Measurements from ENCODE around the gene SYNDIG1. TPM values are rescaled to one million over a fixed set of nuclear protein-coding genes. Genes with fewer than 3 reads are reported as not detected.

The SYNDIG1 gene
- polyA plus RNA-seq, 1 experiment, result not detected

DNA sequence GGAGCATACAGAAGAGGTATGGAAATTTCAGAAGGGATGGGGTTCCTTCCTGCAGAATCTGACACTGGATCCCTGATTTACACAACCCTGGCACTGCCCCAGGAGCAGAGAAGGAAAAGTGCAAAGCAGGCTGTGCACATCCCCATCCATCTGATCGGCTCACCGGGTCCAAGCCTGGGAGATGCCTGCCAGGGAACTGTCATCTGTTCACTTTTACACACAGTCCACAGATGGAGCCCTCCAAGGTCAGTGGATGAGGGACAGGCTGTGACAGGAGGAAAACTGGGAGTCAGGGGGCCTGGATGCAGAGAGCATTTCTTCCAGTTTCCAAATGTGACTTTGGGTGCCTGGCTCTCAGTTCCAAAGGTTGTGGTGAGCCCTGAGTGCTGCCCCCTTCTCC lies 11.0 kb upstream of the SYNDIG1 start:
- no peak for DNase-seq (ENCODE audit: low read depth, low spot score)

DNA sequence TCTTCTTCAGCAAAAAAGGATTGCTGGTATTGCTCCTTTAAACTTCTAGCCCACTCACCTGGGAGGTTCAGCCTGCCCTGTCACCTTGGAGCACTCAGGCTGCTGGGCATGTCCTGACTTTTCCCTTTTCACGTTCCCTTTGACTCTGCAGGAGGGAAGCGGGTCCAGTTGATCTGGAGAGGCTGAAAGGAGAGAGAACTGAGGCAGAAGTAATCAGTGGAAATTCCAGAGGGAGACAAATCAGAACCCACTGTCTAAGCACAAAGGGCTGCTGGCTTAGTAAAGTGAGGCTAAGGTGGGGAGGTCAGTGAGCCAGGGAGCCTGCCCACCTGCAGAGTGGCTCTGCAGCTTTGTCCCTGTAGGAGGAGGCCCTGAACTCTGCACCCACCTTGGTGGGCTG lies 9.7 kb upstream of the SYNDIG1 start:
- Histone ChIP-seq H3K27me3 (ENCODE audit: control insufficient read depth, insufficient read depth, low read length) (peaks cover 3% of the 10 kb centered on the region), H3K9me3 (ENCODE audit: control insufficient read depth, insufficient read depth, low read length) (no peaks in the 10 kb centered on the region), H3K27ac (ENCODE audit: low read depth, low read length) (no peak overlapping the region), H3K4me3 (ENCODE audit: low read depth, low read length) (no peak overlapping the region)
- no peak for DNase-seq (ENCODE audit: low read depth, low spot score)
- POLR2A ChIA-PET, result no interaction called here
- CTCF ChIA-PET, result no interaction called here
- TF ChIP-seq, protein P1, sequence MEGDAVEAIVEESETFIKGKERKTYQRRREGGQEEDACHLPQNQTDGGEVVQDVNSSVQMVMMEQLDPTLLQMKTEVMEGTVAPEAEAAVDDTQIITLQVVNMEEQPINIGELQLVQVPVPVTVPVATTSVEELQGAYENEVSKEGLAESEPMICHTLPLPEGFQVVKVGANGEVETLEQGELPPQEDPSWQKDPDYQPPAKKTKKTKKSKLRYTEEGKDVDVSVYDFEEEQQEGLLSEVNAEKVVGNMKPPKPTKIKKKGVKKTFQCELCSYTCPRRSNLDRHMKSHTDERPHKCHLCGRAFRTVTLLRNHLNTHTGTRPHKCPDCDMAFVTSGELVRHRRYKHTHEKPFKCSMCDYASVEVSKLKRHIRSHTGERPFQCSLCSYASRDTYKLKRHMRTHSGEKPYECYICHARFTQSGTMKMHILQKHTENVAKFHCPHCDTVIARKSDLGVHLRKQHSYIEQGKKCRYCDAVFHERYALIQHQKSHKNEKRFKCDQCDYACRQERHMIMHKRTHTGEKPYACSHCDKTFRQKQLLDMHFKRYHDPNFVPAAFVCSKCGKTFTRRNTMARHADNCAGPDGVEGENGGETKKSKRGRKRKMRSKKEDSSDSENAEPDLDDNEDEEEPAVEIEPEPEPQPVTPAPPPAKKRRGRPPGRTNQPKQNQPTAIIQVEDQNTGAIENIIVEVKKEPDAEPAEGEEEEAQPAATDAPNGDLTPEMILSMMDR (IDR thresholded peaks at IDR 0.05; ENCODE audit: low read depth, low read length), result no peak

More for the DNA sequence above, 11.0 kb upstream of the SYNDIG1 start:
- H3K9me3 ChIP-seq (ENCODE audit: control insufficient read depth, insufficient read depth, low read length), result no peaks in the 10 kb centered on the region
- no peak overlapping the region for H3K27ac ChIP-seq (ENCODE audit: low read depth, low read length)
- H3K4me3 ChIP-seq (ENCODE audit: low read depth, low read length), result no peak overlapping the region
- ChIA-PET CTCF (no interaction called here), POLR2A (no interaction called here)
- peaks cover 3% of the 10 kb centered on the region for H3K27me3 ChIP-seq (ENCODE audit: control insufficient read depth, insufficient read depth, low read length)
- TF ChIP-seq, protein P1 (IDR thresholded peaks at IDR 0.05; ENCODE audit: low read depth, low read length), result no peak

DNA sequence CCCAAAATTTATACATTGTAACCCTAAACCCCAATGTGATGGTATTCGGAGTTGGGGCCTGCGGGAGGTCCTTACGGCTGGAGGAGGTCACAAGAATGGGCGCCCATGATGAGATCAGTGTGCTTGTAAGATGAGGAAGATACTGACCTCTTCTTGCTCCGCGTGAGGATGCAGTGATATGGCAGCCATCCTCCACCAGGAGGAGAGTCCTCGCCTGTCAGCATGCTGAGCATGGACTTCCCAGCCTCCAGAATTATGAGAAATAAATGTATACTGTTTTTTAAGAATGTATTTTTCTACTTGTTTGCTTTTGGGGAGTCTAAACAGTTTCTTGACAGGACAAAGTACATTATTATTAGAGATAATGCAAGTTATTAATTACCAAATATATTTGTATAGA lies 8.7 kb upstream of the SYNDIG1 start:
- no peaks in the 10 kb centered on the region for H3K9me3 ChIP-seq (ENCODE audit: control insufficient read depth, insufficient read depth, low read length)
- ChIA-PET CTCF (no interaction called here), POLR2A (no interaction called here)
- TF ChIP-seq, protein P1 (IDR thresholded peaks at IDR 0.05; ENCODE audit: low read depth, low read length), result no peak
- no peak overlapping the region for H3K27ac ChIP-seq (ENCODE audit: low read depth, low read length)
- peaks cover 2% of the 10 kb centered on the region for H3K27me3 ChIP-seq (ENCODE audit: control insufficient read depth, insufficient read depth, low read length)
- no peak overlapping the region for H3K4me3 ChIP-seq (ENCODE audit: low read depth, low read length)
- no peak for DNase-seq (ENCODE audit: low read depth, low spot score)

DNA sequence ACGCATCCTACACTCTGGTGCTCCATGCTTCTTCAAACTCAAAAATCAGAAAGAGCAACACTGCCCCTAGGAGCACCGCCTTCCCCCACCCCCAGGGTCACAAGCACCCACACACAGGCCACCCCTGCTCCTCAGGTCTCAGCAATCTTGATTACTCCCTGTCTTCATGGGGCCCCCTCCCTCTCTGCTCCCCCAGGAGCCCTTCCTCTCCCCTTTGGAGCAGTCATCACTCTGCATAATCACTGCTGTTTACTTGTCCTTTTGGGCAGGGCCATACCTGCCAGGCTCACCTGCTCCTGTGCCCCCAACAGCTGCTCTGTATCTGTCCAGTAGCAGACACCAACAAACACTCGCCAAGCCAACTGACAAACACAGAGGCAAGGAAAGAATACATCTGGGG lies 7.6 kb upstream of the SYNDIG1 start:
- CTCF ChIA-PET, result no interaction called here
- Histone ChIP-seq H3K27ac (ENCODE audit: low read depth, low read length) (no peak overlapping the region), H3K9me3 (ENCODE audit: control insufficient read depth, insufficient read depth, low read length) (no peaks in the 10 kb centered on the region), H3K4me3 (ENCODE audit: low read depth, low read length) (no peak overlapping the region), H3K27me3 (ENCODE audit: control insufficient read depth, insufficient read depth, low read length) (peaks cover 9% of the 10 kb centered on the region)
- TF ChIP-seq, protein P1 (IDR thresholded peaks at IDR 0.05; ENCODE audit: low read depth, low read length), result no peak
- POLR2A ChIA-PET, result no interaction called here
- DNase-seq (ENCODE audit: low read depth, low spot score), result no peak

DNA sequence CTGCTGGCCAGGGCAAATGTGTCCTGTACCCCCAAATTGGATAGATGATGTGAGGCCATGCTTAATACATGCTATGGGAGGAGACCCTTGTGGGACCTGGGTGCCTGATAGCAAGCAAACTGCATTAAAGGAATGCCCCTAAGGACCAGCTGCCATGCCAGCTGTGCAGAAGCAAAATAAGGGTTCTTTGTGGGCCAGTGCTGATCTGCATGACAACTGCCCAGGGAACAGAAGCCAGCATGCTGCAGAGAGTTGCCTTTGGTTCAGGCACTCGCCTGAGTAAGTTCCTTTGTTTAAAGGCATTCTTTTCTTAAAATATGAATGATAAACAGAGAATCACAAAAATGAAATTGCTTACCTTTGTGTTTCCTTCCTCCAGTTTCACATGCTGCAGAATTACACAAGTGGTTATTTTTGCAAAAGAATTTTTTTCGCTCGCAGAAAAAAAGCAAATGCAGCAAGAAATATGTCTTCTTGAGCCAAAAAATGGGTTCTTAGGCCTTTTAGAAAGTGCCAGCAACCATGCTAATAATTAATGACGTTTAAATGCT lies 6.9 kb upstream of the SYNDIG1 start:
- ChIA-PET POLR2A (no interaction called here), CTCF (no interaction called here)
- DNase-seq (ENCODE audit: low read depth, low spot score), result no peak
- no peak overlapping the region for H3K4me3 ChIP-seq (ENCODE audit: low read depth, low read length)
- H3K9me3 ChIP-seq (ENCODE audit: control insufficient read depth, insufficient read depth, low read length), result no peaks in the 10 kb centered on the region
- H3K27me3 ChIP-seq (ENCODE audit: control insufficient read depth, insufficient read depth, low read length), result peaks cover 9% of the 10 kb centered on the region
- TF ChIP-seq, protein P1 (IDR thresholded peaks at IDR 0.05; ENCODE audit: low read depth, low read length), result no peak
- H3K27ac ChIP-seq (ENCODE audit: low read depth, low read length), result no peak overlapping the region

All from AG04450 (cell line).